GM19438 (cell line): Measurements from ENCODE around the gene CACNB1.

Experiments
- ATAC-seq: cut with Tn5 transposase; IDR thresholded peaks from one replicate; pipeline ENCODE4 v1.9.1; 2021; ENCODE audit warnings: low read depth; ENCODE audit not compliant: unreplicated experiment

The CACNB1 gene

DNA sequence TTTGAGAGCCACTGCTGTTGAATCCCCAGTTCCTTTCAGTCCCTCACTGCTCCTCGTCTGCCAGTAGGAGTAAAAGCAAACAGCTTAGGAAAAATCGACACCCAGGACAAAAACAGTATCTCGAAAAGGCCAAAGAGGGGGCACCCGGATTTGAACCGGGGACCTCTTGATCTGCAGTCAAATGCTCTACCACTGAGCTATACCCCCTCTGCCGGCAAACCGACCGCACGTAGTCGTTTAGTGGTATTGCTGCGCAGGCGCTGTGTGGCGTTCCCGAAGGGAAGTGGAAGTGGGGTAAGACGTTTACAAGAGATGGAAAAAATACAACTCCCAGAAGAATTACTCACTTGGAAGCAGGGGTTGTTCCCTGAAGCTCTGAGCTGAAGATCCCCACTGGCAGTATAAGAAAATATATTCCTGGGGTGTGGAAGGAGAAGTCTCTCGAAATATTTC lies 43.8 kb downstream of the CACNB1 start:
- ATAC-seq: no peak

DNA sequence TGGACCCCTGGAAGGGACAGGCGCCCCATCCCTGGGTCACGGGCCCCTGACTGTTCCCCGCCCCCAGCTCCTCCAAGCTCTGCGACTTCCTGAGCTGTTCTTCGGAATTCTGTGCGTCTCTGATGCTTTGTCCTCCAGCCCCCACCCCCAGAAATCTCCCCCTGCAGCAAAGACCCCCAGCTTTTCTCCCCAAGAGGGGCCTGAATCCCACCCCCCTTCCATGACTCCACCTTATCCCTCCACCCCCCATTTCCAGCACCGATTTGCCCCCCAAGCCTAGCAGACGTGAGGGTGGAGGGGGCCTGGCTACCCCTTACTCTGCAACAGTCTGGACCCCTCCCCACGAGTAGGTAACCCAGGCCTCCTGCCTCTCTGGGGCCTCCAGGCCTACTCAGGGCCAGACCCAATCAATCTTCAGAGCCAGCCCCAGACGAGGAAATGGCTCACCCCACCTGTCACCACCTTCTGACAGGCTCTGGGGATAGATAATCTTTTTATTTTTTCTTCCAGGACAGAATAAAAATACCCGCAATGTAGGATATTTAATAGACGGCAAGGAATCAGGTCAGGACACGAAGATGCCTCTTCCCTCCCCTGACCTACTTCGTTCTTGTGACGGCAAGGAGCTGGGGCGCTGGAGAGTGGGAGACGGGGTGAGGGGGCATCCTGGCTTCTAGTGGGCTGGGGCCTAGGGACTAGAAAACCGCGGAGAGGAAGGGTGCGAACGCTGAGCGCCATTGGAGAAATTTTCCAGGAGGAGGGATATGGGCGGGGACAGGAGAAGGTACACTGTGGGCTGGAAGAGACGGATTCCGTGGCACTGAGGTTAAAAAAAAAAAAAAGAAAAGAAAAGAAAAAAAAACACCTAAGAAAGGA lies 45.3 kb downstream of the CACNB1 start:
- ATAC-seq: no peak

DNA sequence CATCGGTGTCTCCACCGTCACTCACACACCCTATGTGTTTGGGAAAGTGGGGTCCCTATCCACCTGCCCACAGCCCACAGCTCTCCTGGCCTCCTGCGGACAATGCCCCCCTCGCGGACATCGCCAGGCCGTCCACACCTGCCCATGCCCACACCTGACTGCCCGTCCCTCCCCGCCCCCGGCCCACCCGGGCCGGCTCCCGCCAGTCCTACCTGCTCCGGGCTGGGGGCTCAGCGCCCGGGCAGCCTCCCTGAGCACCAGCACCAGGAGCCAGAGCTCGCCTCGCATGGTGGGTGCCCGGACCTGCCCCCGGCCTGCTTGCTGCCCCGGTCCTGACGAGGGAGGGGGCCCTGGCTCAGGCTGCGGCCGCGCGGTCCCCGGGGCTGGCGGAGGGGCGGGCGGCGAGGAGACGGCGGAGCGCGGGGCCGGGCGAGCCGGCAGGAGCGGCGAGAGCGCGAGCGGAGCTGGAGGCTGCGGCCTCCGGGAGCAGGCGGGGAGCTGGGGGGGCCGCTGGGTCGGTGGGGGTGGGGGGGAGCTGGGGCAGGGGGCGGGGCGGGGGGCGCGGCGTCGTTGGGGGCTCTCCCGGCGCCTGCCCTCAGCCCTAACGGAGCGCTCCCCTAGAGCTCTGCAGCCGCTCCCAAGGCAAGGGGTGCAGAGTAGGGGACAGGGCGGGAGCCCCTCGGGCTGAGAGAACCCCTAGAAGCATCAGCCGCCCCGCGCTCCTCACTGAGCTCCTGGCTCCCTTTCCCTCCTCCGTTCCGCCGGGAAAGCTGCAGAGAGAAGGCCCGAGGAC lies 46.1 kb downstream of the CACNB1 start, which contains the start of gene PLXDC1:
TSS of gene PLXDC1 (minus strand) at position 488 of the 793 bp plus-strand sequence. CDS start at position 288, 200 bp downstream.
- ATAC-seq: no peak

DNA sequence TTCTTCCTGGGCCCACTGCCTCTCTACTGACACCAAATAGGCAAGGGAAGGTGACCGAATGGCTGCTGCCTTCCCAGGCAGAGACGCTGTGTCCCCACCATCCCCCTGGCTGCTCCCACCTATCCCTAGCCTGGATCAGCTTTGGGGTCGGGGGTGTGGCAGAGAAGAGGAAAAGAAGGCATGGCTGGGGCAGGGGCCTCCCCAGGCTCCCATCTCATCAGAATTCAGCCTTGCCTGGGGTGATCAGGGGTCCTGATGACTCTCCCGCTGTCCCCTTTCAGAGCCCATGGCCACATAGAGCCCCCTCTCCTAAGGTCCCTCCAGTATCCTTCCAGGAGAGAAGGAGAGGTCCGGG lies 46.7 kb downstream of the CACNB1 start:
- ATAC-seq: no peak

DNA sequence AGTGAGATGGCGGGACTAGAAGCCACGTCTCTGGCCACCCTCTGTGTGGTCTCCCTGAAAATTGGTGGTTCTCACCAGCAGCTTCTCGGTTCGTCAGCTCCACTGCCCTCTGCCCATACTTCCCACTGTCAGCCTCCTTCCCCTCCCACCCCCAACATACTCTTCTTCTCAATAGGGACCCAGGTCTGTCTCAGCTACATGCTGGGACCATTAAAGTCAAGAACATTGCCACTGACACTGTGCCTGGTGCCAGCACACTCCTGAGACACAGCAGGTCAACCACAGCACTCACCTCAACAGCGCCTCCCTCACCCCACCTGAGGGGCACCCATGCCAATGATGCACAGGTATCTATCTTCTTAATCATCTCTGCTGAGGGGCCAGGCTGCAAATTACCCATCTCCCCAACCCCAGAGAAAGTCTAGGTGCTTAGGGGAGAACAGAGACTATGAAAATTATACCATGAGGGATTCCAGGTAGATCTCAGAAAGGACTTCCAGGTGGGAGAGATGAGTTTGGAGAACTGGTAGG lies 47.3 kb downstream of the CACNB1 start:
- ATAC-seq: no peak

DNA sequence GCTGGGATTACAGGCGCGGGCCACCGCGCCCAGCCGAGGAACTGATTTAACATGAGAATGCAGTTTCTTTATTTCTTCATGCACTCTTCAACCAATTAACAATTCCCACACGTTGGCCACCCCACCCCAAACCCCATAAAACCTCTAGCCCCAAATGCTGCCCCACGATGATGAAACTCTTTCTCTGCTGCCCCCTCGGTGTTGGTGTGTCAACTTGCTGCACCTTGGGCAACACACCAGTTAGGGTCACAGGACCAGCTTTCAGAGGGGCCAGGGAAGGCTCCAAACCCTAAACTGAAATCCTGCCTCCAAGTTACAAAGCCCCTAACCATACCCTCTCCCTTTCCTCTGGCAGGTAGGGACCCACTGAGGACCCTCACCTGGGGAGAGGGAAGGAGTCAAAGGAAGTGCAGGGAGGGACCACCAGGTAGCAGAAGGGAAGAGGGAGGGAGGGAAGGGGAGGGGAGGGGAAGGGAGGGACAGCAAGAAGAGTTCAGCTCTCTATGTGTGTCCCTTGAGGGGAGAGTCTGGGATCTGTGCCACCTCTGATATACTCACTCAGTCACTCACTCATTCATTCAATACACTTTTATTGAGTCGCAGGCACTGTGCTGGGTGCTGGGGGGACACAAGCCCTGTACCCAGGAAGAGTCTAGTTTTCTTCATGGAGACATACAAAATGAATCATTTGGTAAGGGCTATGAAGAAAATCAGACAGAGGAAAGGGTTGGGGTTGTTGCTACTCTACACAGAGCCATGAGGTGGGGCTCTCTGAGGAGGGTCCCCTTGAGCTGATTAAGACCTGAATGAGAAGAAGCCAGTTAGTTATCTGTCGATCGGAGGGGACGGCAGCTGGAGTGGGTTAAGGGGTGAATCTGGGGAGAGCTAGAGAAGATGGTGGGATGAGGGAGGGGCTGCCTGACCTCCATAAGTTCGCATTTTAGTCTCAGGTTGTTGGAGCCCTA lies 50.0 kb downstream of the CACNB1 start:
- ATAC-seq: no peak

DNA sequence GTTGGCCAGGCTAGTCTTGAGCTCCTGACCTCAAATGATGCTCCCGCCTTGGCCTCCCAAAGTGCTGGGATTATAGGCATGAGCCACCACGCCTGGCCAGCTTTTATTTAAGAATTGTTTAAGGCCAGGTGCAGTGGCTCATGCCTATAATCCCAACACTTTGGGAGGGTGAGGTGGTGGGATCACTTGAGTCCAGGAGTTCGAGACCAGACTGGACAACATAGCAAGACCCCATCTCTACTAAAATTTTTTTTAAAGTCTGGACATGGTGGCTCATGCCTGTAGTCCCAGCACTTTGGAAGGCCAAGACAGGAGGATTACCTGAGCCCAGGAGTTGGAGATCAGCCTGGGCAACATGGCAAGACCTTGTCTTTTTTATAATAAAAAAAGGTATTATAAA lies 51.2 kb downstream of the CACNB1 start:
- no peak for ATAC-seq

DNA sequence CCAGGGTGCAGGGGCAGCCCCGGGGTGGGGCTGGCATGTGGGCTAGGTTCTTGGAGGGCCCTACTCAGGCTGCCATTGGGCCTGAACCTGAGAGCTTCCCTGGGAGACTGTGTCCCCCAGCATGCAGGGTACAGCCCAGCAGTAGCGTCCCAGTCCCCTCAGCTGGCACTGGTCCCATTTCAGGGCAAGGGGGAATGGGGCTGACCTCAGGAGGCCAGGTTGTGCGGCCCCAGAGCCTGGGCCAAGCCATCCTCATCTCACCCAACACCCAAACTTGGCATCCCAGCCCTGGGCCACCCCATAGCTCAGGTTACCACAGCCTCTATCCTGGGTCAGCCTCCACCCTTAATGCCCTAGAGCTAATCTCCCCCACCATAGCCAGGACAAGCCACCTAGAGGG lies 52.3 kb downstream of the CACNB1 start:
- ATAC-seq: no peak

DNA sequence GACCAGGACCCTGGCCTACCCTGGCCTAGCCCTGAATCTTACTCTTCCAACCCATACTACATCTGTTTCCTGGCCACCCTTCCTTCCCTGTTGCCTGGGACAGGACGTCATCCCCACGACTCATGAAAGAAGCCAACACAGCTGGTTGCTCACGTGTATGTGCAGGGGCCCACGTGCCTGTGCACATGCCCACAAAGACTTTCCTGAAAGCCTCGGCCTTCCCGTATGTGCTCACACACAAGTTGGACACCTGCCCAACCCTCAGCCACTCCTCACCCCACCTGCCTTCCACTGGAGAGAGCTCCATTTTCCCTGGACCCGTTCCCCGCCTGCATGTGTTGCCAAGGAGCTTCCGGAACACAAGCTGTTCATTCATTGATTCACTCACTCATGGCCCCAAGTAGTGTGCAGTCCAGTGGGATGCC lies 53.0 kb downstream of the CACNB1 start:
- no peak for ATAC-seq

DNA sequence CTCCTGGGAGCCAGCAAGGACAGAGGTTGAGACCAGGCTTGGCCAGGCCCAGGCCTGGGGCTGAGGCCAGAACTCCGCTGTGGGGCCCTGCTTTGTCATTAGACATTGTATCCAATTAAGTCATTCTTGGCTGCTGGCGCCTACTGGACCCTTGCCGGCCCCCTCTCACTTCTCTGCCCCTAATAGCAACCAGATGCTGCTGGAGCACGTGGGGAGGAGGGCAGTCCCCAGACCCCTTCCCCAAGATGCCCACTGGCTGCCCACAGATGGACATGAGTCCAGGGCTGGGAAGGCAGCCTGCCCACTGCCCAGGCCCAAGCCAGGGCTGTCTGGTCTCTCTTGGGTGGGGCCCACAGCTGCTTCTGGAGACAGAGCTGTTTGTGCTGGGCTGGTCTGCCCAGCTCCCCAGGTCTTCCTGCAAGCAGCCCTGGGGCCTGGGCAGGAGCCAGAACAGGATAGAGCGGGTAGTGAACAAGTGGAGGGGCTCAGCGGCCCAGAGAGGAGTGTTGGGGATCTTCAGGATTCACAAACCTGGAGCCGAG lies 53.8 kb downstream of the CACNB1 start:
- ATAC-seq: no peak

DNA sequence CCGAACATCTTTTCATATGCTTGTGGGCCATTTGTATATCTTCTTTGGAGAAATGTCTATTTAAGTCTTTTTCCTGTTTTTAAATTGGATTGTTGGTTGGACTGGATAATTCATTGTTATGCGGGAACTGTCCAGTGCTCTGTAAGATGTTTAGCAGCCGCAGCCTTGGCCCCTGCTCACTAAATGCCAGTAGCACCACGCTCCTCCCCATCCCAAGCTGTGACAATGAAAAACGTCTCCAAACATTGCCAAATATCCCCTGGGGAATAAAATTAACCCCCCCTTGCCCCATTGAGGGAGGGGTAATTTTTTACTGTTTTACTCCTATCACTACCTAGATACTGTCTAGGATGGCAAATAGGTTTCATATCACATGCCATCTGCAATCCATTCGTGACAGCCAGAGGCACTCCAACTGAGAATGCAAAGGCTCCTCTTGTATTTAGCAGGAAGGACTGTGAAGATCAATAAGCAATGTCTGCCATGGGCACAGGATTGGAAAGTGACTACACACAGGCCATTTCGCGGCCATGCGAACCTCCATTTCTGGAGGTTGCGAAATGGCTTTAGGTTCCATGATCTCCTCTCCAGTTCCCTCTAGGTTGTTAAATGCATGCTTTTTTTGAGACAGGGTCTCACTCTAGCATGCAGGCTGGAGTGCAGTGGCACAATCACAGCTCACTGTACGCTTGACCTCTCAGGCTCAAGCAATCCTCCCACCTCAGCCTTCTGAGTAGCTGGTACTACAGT lies 55.4 kb downstream of the CACNB1 start:
- no peak for ATAC-seq

DNA sequence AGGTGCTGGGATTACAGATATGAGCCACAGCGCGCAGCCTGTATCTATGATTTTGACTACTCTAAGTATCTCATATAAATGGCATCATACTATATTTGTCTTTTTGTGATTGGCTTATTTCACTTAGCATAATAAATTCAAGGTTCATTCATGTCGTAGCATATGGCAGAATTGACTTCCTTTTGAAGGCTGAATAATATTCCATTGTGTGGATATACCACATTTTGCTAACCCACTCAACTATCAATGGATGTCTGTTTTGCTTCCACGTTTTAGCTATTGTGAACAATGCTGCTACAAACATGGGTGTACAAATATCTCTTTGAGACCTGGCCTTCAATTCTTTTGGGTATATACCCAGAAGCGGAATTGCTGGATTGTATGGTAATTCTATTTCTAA lies 56.2 kb downstream of the CACNB1 start:
- no peak for ATAC-seq

DNA sequence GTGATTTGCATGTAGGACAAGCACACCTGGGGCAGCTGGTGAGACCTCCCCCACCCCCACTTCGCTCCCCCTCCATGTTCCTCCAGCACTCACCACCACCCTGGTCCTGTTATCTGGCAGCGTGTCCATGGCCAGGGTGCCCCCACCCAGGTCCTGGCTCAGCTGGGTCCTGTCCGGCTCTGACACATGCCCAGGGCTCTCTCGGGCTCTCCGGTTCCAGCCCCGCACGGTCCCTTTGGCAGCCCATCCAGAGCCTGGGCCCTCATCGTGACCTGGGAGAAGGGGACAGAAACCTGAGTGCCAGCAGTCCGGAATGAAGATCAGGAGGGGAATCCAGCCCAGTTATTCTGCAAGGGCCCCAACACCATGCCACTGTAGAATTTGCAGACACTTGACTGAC lies 57.9 kb downstream of the CACNB1 start:
- no peak for ATAC-seq

DNA sequence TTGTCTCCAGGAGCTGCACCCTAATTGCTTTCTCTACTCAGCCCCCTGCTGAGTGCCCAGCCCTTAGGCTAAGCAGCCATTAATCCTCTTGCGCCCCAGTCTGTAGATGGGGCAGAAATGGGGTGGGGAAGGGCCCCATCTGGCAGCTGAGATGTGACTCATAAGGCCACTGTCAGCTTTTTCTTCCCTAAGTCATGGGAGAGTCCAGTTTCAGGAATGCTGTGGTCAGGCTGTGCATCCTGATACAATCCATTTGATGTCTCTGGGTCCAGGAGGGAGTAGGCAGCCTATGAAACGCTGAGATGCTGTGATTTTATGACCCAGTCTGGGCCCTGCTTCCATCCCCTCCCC lies 58.3 kb downstream of the CACNB1 start:
- no peak for ATAC-seq

DNA sequence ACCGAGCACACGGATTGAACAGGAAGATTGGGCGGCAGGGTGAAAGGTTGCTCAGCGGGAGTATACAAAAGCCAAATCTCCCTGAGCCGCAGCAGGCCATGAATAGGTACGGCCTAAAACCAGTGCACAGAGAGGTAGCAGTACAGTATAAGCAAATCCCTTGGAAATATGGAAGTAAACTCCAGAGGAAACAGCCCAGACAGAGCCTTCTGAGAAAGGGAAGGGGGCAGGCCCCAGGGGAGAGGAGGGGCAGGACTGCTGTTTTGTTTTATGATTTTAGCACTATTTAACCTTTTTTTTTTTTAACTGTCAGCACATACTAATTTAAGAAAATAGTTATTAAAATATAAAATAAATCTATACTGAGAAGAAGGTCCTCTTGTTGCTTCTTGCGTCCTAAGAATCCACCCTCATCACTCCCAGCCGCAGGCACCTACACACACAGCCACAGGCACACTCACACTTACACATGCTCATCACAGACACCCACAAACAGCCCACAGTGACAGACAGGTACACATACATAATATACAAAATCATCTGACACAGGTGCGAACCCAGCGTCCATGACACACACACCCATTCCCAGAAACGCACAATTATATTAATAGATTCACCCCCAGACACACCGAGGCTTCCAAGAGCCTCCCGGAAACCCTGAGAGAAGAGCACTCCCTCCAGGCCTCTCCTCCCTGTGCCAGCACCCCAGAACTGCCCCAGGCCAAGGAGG lies 58.9 kb downstream of the CACNB1 start:
- no peak for ATAC-seq

DNA sequence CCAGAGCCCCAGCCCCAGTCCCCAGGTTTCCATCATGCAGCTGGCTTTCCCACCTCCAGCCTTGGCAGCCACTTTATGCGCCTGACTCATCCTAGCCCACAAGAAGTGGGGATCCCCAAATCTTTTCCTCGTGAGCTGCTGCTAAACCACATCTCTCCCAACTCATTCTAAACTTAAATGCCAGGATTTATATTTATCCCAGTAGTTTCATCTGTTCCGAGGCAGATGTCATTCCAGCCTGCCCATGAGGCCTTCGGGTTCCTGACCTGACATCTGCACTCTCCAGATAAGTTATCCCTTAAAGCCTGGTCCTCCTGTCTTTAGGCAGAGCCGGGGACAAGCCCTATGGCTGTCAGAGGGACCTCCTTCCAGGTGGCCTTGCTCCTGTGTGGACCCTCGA lies 62.6 kb downstream of the CACNB1 start:
- no peak for ATAC-seq

DNA sequence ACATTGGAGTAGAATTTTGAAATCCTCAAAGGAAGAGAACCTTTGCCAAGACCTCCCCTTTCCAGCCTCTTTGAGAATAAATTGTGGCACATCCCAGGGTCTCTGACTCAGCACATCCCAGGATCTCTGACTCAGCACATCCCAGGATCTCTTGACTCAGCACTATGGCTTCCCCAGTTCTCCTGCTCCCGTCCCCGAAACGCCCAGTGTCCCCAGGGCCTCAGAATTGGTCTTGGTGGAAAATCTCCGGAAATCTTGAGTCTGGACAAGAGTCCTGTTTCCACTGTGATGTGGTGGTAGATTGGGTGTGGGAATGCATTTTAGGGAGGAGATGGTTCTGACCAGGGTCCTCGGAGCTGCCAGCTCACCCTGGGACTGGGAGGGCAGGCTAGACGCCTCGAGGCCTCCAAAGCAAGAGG lies 65.3 kb downstream of the CACNB1 start:
- ATAC-seq: no peak

DNA sequence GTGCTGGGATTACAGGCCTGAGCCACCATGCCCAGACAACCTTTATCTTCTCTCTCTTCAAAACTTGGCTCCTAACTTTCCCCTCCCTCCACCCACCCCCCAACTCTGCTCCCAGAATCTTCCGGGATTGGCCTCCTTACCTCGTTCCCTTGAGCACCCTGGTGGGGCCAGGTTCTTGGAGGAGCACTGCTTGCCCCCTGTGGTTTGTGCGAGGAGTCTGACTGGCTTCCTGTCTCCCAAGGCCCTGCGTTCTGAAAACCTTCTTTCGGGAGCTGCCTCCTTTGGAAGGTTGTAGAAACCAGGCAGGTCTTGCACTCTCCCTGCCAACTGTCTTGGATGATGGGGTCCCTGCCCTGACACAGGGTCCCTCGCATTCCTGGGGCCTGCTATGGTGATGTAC lies 65.9 kb downstream of the CACNB1 start:
- ATAC-seq: no peak

DNA sequence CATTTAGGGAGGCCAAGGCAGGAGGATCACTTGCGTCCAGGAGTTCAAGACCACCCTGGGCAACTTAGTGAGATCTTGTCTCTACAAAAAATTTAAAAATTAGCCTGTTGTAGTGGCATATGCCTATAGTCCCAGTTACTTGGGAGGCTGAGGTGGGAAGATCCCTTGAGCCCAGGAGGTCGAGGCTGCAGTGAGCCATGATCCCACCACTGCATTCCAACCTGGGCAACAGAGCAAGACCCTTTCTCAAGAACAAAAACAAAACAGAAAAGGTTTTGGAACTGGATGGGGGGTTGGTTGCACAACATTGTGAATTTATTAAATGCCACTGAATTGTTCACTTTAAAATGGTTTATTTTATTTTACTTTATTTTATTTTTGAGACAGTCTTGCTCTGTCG lies 67.3 kb downstream of the CACNB1 start:
- no peak for ATAC-seq
